SU-DHL-6 (cell line): ENCODE measurements around the gene PTPRE.
"Not testable (repeated sequence)": the region's sequence is repeated elsewhere in the genome, so short reads cannot be mapped to it uniquely, and the experiment has no call there.

ENCODE experiments used
- H2AFZ ChIP-seq: fragments of 200-600 bp; sonication (generic); 2 replicates; pipeline ENCODE4 v1.6.1; 2014; ENCODE audit warnings: low read depth, mild to moderate bottlenecking, moderate library complexity, mixed read lengths, antibody characterized with exemption, low read length; ENCODE audit not compliant: severe bottlenecking
- H3F3A ChIP-seq: fragments of 200-600 bp; shearing (Covaris generic); 2 replicates; pipeline ENCODE4 v1.6.0; 2016; ENCODE audit warnings: antibody characterized with exemption, mild to moderate bottlenecking; ENCODE audit not compliant: insufficient read depth
- H3K27ac ChIP-seq: fragments of 200-600 bp; sonication (generic); 2 replicates; pipeline ENCODE4 v1.5.1; 2016; ENCODE audit warnings: low read depth, mild to moderate bottlenecking, low read length, moderate library complexity, mixed read lengths
- H3K27me3 ChIP-seq: fragments of 200-600 bp; sonication (generic), shearing (Covaris generic); 2 replicates; pipeline ENCODE4 v1.6.0; 2014; ENCODE audit warnings: mild to moderate bottlenecking, low read length
- H3K36me3 ChIP-seq: fragments of 200-600 bp; sonication (generic); 2 replicates; pipeline ENCODE4 v1.6.1; 2014; ENCODE audit warnings: mild to moderate bottlenecking, low read length, mixed read lengths
- H3K4me2 ChIP-seq: fragments of 300-600, 200-600 bp; shearing (Covaris generic), sonication (generic); 2 replicates; pipeline ENCODE4 v1.6.0; 2014; ENCODE audit warnings: low read length, low read depth, mild to moderate bottlenecking; ENCODE audit not compliant: poor library complexity, severe bottlenecking
- H3K4me3 ChIP-seq: fragments of 200-600 bp; sonication (generic); 2 replicates; pipeline ENCODE4 v1.5.1; 2014; ENCODE audit warnings: antibody characterized with exemption, low read length, mild to moderate bottlenecking, mixed read lengths; ENCODE audit not compliant: insufficient read depth, poor library complexity, severe bottlenecking
- H3K79me2 ChIP-seq: fragments of 200-600 bp; sonication (generic); 2 replicates; pipeline ENCODE4 v1.6.1; 2014; ENCODE audit warnings: mild to moderate bottlenecking, low read length, moderate library complexity; ENCODE audit not compliant: insufficient read depth
- H3K9ac ChIP-seq: fragments of 200-600 bp; sonication (generic); 2 replicates; pipeline ENCODE4 v1.7.0; 2014; ENCODE audit warnings: mild to moderate bottlenecking, low read length
- H3K9me2 ChIP-seq: fragments of 200-600 bp; sonication (generic); replicated peaks from 2 replicates; pipeline ENCODE4 v1.6.1; 2014; ENCODE audit warnings: low read length; ENCODE audit not compliant: insufficient read depth
- H3K9me3 ChIP-seq: fragments of 200-600 bp; sonication (generic); 2 replicates; pipeline ENCODE4 v1.6.1; 2014; ENCODE audit warnings: low read length, mixed read lengths; ENCODE audit not compliant: insufficient read depth
- H4K20me1 ChIP-seq: fragments of 200-600 bp; sonication (generic); 2 replicates; pipeline ENCODE4 v1.6.1; 2014; ENCODE audit warnings: low read depth, mild to moderate bottlenecking, antibody characterized with exemption, low read length, moderate library complexity, mixed read lengths
- EZH2phosphoT487 ChIP-seq: fragments of 200-600 bp; sonication (generic), shearing (Covaris generic); conservative IDR thresholded peaks from 2 replicates; pipeline ENCODE4 v1.6.1; 2018; ENCODE audit warnings: mild to moderate bottlenecking, antibody characterized with exemption, low read length, moderate library complexity, mixed read lengths
- TF ChIP-seq, protein P1 (sequence below): fragments of 200-600 bp; sonication (generic); IDR thresholded peaks from one replicate; pipeline ENCODE4 v1.5.1; 2017; ENCODE audit warnings: antibody characterized with exemption, mild to moderate bottlenecking, low read length, moderate library complexity; ENCODE audit not compliant: insufficient read depth, poor library complexity, severe bottlenecking

Gene PTPRE

GRCh38 chr10:128091636-128092210, 184.8 kb downstream of the PTPRE start:
- Histone ChIP-seq H3K9me3 (no peaks in the 10 kb centered on the region), H3K9me2 (no peaks in the 10 kb centered on the region), H3K4me3 (no peak overlapping the region), H3F3A (peaks cover 17% of the 10 kb centered on the region), H2AFZ (no peak overlapping the region), H3K79me2 (no peaks in the 10 kb centered on the region), H4K20me1 (no peaks in the 10 kb centered on the region), H3K27me3 (no peaks in the 10 kb centered on the region), H3K27ac (no peak overlapping the region), H3K36me3 (no peaks in the 10 kb centered on the region), H3K9ac (no peak overlapping the region), H3K4me2 (no peak overlapping the region)
- TF ChIP-seq, protein P1, sequence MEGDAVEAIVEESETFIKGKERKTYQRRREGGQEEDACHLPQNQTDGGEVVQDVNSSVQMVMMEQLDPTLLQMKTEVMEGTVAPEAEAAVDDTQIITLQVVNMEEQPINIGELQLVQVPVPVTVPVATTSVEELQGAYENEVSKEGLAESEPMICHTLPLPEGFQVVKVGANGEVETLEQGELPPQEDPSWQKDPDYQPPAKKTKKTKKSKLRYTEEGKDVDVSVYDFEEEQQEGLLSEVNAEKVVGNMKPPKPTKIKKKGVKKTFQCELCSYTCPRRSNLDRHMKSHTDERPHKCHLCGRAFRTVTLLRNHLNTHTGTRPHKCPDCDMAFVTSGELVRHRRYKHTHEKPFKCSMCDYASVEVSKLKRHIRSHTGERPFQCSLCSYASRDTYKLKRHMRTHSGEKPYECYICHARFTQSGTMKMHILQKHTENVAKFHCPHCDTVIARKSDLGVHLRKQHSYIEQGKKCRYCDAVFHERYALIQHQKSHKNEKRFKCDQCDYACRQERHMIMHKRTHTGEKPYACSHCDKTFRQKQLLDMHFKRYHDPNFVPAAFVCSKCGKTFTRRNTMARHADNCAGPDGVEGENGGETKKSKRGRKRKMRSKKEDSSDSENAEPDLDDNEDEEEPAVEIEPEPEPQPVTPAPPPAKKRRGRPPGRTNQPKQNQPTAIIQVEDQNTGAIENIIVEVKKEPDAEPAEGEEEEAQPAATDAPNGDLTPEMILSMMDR, result no peak
- no peak for TF ChIP-seq EZH2phosphoT487

DNA sequence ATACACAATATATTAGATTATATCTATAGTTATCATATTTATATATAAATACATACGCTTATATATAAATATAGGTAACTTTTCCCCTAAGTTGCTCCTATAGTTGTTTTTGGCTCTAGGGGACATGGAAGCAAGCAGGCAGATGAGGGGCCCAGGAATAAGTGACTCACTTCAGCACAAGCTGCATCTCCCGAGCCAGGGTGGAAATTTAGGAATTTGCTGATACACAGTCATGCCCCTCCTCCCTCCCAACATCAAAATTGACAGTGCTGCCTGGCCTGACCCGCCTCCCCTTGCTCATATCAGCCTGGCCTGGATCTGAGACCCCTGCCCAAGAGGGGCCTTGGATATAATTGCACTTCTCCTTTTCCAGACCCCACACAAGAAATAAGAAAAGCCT, 185.6 kb downstream of the PTPRE start:
- Histone ChIP-seq H2AFZ (no peak overlapping the region), H3K4me3 (no peak overlapping the region), H4K20me1 (no peaks in the 10 kb centered on the region), H3K27me3 (no peaks in the 10 kb centered on the region), H3F3A (peaks cover 23% of the 10 kb centered on the region), H3K4me2 (no peak overlapping the region), H3K9me2 (no peaks in the 10 kb centered on the region), H3K27ac (no peak overlapping the region), H3K79me2 (no peaks in the 10 kb centered on the region), H3K36me3 (no peaks in the 10 kb centered on the region), H3K9ac (no peak overlapping the region), H3K9me3 (no peaks in the 10 kb centered on the region)
- no peak for TF ChIP-seq EZH2phosphoT487
- TF ChIP-seq, protein P1, result no peak

GRCh38 chr10:128094596-128094995, 187.7 kb downstream of the PTPRE start:
- not testable (repeated sequence) for H3K9me2 ChIP-seq, H3K79me2 ChIP-seq, H3K27me3 ChIP-seq, H4K20me1 ChIP-seq, H3K36me3 ChIP-seq, H3K27ac ChIP-seq, H2AFZ ChIP-seq, H3K4me3 ChIP-seq, H3K9me3 ChIP-seq, H3K9ac ChIP-seq, H3K4me2 ChIP-seq
- peaks cover 36% of the 10 kb centered on the region for H3F3A ChIP-seq

DNA sequence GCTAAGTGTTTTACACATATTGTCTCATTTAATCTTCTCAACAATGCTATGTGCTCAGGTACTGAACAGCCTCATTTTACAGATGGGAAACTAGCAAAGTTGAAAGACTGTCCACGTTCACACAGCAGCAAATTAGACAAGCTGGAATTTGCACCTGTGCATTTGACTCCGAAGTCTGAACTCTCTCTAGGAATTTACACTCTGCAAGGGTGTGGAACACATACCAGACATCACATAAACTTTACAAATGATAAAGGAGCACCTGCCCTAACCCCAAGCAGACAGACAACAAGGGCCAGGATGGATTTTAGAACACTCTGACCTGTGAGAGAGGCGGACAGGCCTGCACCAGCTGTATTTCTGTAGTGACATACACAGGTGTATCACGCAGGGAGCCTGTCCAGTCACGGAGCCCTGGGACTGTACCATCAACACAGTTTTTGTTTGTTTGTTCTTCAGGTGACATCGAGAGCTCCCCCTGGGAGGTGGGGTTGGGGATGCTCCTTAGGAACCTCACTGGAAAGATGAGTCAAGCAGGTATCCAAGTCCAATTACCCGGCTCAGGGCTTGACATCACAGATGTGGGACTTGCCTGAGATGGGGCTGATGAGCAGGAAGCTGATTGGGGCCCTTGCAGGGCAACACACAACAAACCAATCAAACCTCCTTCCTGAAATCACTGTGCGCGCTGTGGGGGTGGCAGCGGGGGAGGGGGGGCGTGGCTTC, 188.3 kb downstream of the PTPRE start:
- H3K9ac ChIP-seq, result no peak overlapping the region
- no peaks in the 10 kb centered on the region for H3K9me3 ChIP-seq
- no peak overlapping the region for H3K4me3 ChIP-seq
- no peak overlapping the region for H2AFZ ChIP-seq
- no peak for TF ChIP-seq EZH2phosphoT487
- TF ChIP-seq, protein P1, result no peak
- H3K27ac ChIP-seq, result no peak overlapping the region
- H3K9me2 ChIP-seq, result no peaks in the 10 kb centered on the region
- no peaks in the 10 kb centered on the region for H3K79me2 ChIP-seq
- H3K4me2 ChIP-seq, result no peak overlapping the region
- H3F3A ChIP-seq, result peaks cover 39% of the 10 kb centered on the region
- peaks cover 11% of the 10 kb centered on the region; the same call in 1 of the 2 replicates for H3K36me3 ChIP-seq
- no peaks in the 10 kb centered on the region for H4K20me1 ChIP-seq
- no peaks in the 10 kb centered on the region for H3K27me3 ChIP-seq
